Right atrium auricular region (tissue), 2 donors: ENCODE results near the gene CYYR1. TPM values are rescaled to one million over a fixed set of nuclear protein-coding genes. Genes with fewer than 3 reads are reported as not detected.

Source experiments
- DNase-seq: peaks from one replicate; pipeline ENCODE4 v3.0.0-alpha.2; 2019; ENCODE audit warnings: low spot score
- H3K27ac ChIP-seq, 2 donors: fragments of 200-600 bp; sonication (generic); 1 replicate in 1 of 2; 2 replicates in 1 of 2; pipeline ENCODE4 v1.5.1; 2016 to 2019
- H3K27me3 ChIP-seq, 2 donors: fragments of 200-600 bp; sonication (generic); one replicate each; pipeline versions ENCODE4 v1.5.1 to v1.6.0; 2017 to 2019
- H3K36me3 ChIP-seq: fragments of 200-600 bp; sonication (generic); one replicate; pipeline ENCODE4 v1.5.1; 2016
- H3K4me1 ChIP-seq, 2 donors: fragments of 200-600 bp; sonication (generic); one replicate each; pipeline versions ENCODE4 v1.5.1 to v1.6.0; 2017 to 2019
- H3K4me3 ChIP-seq, 2 donors: fragments of 200-600 bp; sonication (generic); 1 replicate in 1 of 2; 2 replicates in 1 of 2; pipeline ENCODE4 v1.5.1; 2017 to 2019; ENCODE audit warnings: mild to moderate bottlenecking in 1 of 2, moderate library complexity in 1 of 2
- H3K9me3 ChIP-seq, 2 donors: fragments of 200-600 bp; sonication (generic); one replicate each; pipeline ENCODE4 v1.5.1; 2019
- CTCF ChIP-seq, 2 donors: fragments of 200-600 bp; sonication (generic); IDR thresholded peaks; one replicate each; pipeline ENCODE4 v1.5.1; 2019; ENCODE audit warnings: antibody characterized with exemption in 2 of 2
- total RNA-seq, 2 donors: library from RNA; depleted of rRNA; stranded (reverse); fragments of >200 nt; gene quantifications; one replicate each; pipeline ENCODE4 v1.1.0, GENCODE V29; 2016

The CYYR1 gene
- total RNA-seq, 2 donors from 2014 or later, result 9.6 to 36.7 TPM

GRCh38 chr21:26515257-26515656 is 57.8 kb downstream of the CYYR1 start:
- Histone ChIP-seq H3K36me3 (no peaks in the 10 kb centered on the region), H3K9me3 (no peaks in the 10 kb centered on the region), H3K4me1 (peaks cover 0 to 10% of the 10 kb centered on the region in 2 donors), H3K27ac (no peak overlapping the region), H3K4me3 (no peak overlapping the region), H3K27me3 (no peaks in the 10 kb centered on the region)
- TF ChIP-seq CTCF (IDR thresholded peaks at IDR 0.05), result no peak
- no peak for DNase-seq

GRCh38 chr21:26513212-26513611 is 59.9 kb downstream of the CYYR1 start:
- no peak overlapping the region for H3K4me3 ChIP-seq
- H3K4me1 ChIP-seq, result peaks cover 0 to 10% of the 10 kb centered on the region in 2 donors
- H3K9me3 ChIP-seq, result no peaks in the 10 kb centered on the region
- H3K27me3 ChIP-seq, result no peaks in the 10 kb centered on the region
- DNase-seq, result no peak
- H3K27ac ChIP-seq, result no peak overlapping the region
- no peak for TF ChIP-seq CTCF (IDR thresholded peaks at IDR 0.05)
- no peaks in the 10 kb centered on the region for H3K36me3 ChIP-seq

- H3K9me3 ChIP-seq, result no peaks in the 10 kb centered on the region
- no peak for TF ChIP-seq CTCF (IDR thresholded peaks at IDR 0.05)
- H3K4me3 ChIP-seq, result no peak overlapping the region
- no peak for DNase-seq
- no peaks in the 10 kb centered on the region for H3K36me3 ChIP-seq
- peaks cover 0 to 10% of the 10 kb centered on the region in 2 donors for H3K4me1 ChIP-seq
- H3K27ac ChIP-seq, result no peak overlapping the region
- H3K27me3 ChIP-seq, result no peaks in the 10 kb centered on the region
Measured at GRCh38 chr21:26512664-26513063, 60.4 kb downstream of the CYYR1 start.

- no peak for TF ChIP-seq CTCF (IDR thresholded peaks at IDR 0.05)
- Histone ChIP-seq H3K36me3 (no peaks in the 10 kb centered on the region), H3K4me1 (peaks cover 0 to 10% of the 10 kb centered on the region in 2 donors), H3K27ac (no peak overlapping the region), H3K27me3 (no peaks in the 10 kb centered on the region), H3K4me3 (no peak overlapping the region), H3K9me3 (no peaks in the 10 kb centered on the region)
- DNase-seq, result no peak
Measured at GRCh38 chr21:26508903-26509302, 64.2 kb downstream of the CYYR1 start.

- no peak overlapping the region for H3K27ac ChIP-seq
- no peak for TF ChIP-seq CTCF (IDR thresholded peaks at IDR 0.05)
- DNase-seq, result no peak
- H3K4me1 ChIP-seq, result no peaks in the 10 kb centered on the region
- H3K9me3 ChIP-seq, result no peaks in the 10 kb centered on the region
- no peak overlapping the region for H3K4me3 ChIP-seq
- no peaks in the 10 kb centered on the region for H3K27me3 ChIP-seq
- H3K36me3 ChIP-seq, result no peaks in the 10 kb centered on the region
Measured at GRCh38 chr21:26506956-26507355, 66.1 kb downstream of the CYYR1 start.

- H3K36me3 ChIP-seq, result no peaks in the 10 kb centered on the region
- H3K4me1 ChIP-seq, result no peaks in the 10 kb centered on the region
- no peak overlapping the region for H3K4me3 ChIP-seq
- no peaks in the 10 kb centered on the region for H3K27me3 ChIP-seq
- TF ChIP-seq CTCF (IDR thresholded peaks at IDR 0.05), result no peak
- DNase-seq, result no peak
- H3K27ac ChIP-seq, result no peak overlapping the region
- no peaks in the 10 kb centered on the region for H3K9me3 ChIP-seq
Measured at GRCh38 chr21:26505211-26505610, 67.9 kb downstream of the CYYR1 start.
